ENCODE data around the gene RAMP3. TPM values are rescaled to one million over a fixed set of nuclear protein-coding genes. Genes with fewer than 3 reads are reported as not detected.

Gene RAMP3
- polyA plus RNA-seq, 2 of the 4 experiments (the other 2 are of a cell fraction) = not detected

DNA sequence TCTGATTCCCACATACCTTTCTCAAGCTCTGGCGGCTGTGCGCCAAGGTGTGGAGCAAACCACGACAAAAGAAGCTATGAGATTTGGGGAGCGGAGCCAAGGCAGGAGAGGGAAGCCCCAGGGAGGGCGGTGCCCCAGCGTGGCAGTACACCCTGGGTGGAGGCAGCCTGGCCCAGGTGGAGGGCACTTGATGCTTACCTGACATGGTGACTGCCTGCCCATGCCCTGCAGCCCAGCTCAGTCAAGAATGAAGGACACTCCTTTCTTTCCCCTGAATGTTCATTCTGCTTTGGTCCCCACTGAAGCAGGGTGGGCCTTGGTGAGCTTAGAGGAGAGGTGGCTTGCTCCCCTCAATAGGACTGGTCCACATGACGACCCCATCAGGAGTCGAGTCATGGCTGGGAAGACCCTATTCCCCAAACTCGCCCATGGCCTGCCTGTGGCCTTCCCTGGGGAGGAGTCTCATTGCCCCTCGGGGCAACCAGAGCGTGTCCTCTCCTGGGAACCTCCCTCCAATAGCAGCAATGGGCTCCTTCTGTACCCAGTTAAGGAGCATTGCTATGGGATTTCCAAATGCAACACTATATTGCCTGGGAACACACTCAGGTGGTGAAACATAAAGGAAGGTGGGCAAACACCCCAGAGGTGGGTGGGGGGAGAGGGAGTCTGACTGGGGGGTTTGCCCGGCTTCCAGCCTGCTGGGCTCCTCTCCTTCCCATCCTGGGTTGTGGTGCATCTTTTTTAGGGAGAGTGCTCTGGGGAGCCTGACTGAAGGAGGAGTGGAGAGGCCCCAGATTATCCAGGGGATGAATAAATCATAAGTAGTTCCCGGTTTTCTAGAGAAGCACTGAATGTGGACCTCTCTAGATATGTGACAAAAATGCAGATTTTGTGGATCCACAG, 22.7 kb downstream of the RAMP3 start:
- TF ChIP-seq, protein P1, sequence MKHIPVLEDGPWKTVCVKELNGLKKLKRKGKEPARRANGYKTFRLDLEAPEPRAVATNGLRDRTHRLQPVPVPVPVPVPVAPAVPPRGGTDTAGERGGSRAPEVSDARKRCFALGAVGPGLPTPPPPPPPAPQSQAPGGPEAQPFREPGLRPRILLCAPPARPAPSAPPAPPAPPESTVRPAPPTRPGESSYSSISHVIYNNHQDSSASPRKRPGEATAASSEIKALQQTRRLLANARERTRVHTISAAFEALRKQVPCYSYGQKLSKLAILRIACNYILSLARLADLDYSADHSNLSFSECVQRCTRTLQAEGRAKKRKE (CRISPR knock-in tag; IDR thresholded peaks at IDR 0.05; ENCODE audit: low read depth) = no peak
- no peak for TF ChIP-seq HOXB5 (CRISPR knock-in tag; IDR thresholded peaks at IDR 0.05)
- TF ChIP-seq, protein P2, sequence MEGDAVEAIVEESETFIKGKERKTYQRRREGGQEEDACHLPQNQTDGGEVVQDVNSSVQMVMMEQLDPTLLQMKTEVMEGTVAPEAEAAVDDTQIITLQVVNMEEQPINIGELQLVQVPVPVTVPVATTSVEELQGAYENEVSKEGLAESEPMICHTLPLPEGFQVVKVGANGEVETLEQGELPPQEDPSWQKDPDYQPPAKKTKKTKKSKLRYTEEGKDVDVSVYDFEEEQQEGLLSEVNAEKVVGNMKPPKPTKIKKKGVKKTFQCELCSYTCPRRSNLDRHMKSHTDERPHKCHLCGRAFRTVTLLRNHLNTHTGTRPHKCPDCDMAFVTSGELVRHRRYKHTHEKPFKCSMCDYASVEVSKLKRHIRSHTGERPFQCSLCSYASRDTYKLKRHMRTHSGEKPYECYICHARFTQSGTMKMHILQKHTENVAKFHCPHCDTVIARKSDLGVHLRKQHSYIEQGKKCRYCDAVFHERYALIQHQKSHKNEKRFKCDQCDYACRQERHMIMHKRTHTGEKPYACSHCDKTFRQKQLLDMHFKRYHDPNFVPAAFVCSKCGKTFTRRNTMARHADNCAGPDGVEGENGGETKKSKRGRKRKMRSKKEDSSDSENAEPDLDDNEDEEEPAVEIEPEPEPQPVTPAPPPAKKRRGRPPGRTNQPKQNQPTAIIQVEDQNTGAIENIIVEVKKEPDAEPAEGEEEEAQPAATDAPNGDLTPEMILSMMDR (IDR thresholded peaks at IDR 0.05) = no peak
- TF ChIP-seq FOSL2 (IDR thresholded peaks at IDR 0.05) = no peak
- TF ChIP-seq FOSL2 (CRISPR knock-in tag; IDR thresholded peaks at IDR 0.05) = no peak
- TF ChIP-seq CHD2 (IDR thresholded peaks at IDR 0.05; ENCODE audit: low read length, partially characterized antibody) = no peak
- TF ChIP-seq, protein P3, sequence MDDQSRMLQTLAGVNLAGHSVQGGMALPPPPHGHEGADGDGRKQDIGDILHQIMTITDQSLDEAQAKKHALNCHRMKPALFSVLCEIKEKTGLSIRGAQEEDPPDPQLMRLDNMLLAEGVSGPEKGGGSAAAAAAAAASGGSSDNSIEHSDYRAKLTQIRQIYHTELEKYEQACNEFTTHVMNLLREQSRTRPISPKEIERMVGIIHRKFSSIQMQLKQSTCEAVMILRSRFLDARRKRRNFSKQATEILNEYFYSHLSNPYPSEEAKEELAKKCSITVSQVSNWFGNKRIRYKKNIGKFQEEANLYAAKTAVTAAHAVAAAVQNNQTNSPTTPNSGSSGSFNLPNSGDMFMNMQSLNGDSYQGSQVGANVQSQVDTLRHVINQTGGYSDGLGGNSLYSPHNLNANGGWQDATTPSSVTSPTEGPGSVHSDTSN (IDR thresholded peaks at IDR 0.05) = no peak
- TF ChIP-seq, protein P4, sequence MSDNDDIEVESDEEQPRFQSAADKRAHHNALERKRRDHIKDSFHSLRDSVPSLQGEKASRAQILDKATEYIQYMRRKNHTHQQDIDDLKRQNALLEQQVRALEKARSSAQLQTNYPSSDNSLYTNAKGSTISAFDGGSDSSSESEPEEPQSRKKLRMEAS (IDR thresholded peaks at IDR 0.05) = no peak
- CTCF ChIA-PET = interaction anchor here (0.8 to 1.1 kb wide), 3 partner anchors 26 to 115 kb away, joined by 3 to 4 read pairs (median 3); no protein-coding TSS in a partner anchor
- no peak overlapping the region for H3K4me2 ChIP-seq
- H3K9me3 ChIP-seq = no peaks in the 10 kb centered on the region
- no peaks in the 10 kb centered on the region for H3K4me1 ChIP-seq
- WGBS (ENCODE audit: missing lambda C conversion rate) = 16% methylated on average over 13 of the region's 13 CpGs
- POLR2A ChIA-PET = no interaction called here
- H3K4me3 ChIP-seq = no peak overlapping the region
- DNase-seq (ENCODE audit: low read depth in 1 of 2, low spot score in 1 of 2) (no peak), ATAC-seq (no peak), FAIRE-seq (no peak)
- H3K27ac ChIP-seq = no peak overlapping the region

DNA sequence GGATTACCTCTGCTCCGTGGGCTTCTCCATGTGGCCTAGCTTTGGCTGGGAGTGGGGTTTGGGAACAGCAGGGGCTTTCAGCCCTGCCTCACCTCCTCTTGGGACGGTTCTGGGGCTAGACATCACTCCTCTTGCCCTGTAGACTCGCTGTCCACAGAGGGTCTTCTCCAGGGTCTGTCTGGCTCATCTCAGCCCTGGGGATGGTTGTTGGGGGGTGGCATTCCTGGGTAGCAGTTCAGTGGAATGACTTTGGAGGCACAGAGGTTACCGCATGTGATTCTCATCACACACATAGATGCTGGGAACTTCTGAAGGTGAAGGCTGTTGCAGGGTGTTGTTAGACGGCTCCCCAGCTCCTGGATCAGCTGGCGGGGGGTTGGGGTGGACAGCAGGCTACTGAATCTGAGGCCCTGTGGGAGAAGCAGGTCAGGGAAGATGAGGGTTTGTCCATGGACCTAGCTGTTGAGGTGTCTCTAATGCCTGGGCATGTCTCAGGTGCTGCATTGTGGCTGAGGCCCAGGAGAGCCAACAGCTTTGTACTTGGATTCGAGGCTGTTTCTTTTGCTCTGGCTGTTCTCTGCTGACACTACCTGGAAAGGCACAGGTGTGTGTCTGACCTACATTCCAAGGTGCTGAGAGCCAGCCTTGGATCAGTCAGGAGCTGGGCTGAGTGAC, 23.8 kb downstream of the RAMP3 start:
- FAIRE-seq = no peak
- POLR2A ChIA-PET = no interaction called here
- H3K9me3 ChIP-seq = no peaks in the 10 kb centered on the region
- no peak overlapping the region for H3K4me2 ChIP-seq
- DNase-seq (ENCODE audit: low read depth in 1 of 2, low spot score in 1 of 2) = no peak
- no peaks in the 10 kb centered on the region for H3K4me1 ChIP-seq
- H3K4me3 ChIP-seq = no peak overlapping the region
- CTCF ChIA-PET = interaction anchor here (0.6 to 1.2 kb wide), 3 partner anchors 23 to 673 kb away, joined by 3 read pairs; no protein-coding TSS in a partner anchor
- TF ChIP-seq CEBPB (IDR thresholded peaks at IDR 0.05) = no peak
- TF ChIP-seq GATA3 (IDR thresholded peaks at IDR 0.05; ENCODE audit: borderline replicate concordance) = no peak
- TF ChIP-seq RAD21 (conservative IDR thresholded peaks at IDR 0.05 in 1 of 2, IDR thresholded peaks at IDR 0.05 in 1 of 2) = no peak
- TF ChIP-seq PHF8 (IDR thresholded peaks at IDR 0.05; ENCODE audit: borderline replicate concordance, low read depth) = no peak
- no peak for TF ChIP-seq MYC (IDR thresholded peaks at IDR 0.05; ENCODE audit: borderline replicate concordance, low read length)
- TF ChIP-seq BHLHE40 (IDR thresholded peaks at IDR 0.05; ENCODE audit: low read depth, low read length) = no peak
- TF ChIP-seq HOXB5 (CRISPR knock-in tag; IDR thresholded peaks at IDR 0.05) = no peak
- no peak for TF ChIP-seq RCOR1 (IDR thresholded peaks at IDR 0.05; ENCODE audit: low read depth, low read length)
- TF ChIP-seq CBX8 (IDR thresholded peaks at IDR 0.05) = no peak
- no peak for TF ChIP-seq KDM5A (IDR thresholded peaks at IDR 0.05)
- TF ChIP-seq, protein P3 (IDR thresholded peaks at IDR 0.05) = no peak
- TF ChIP-seq, protein P5, sequence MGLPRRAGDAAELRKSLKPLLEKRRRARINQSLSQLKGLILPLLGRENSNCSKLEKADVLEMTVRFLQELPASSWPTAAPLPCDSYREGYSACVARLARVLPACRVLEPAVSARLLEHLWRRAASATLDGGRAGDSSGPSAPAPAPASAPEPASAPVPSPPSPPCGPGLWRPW (IDR thresholded peaks at IDR 0.05) = no peak
- no peak for TF ChIP-seq NR3C1 (IDR thresholded peaks at IDR 0.05)
- no peak for TF ChIP-seq ESRRA (IDR thresholded peaks at IDR 0.05; ENCODE audit: borderline replicate concordance, low read length)
- no peak for TF ChIP-seq ZC3H11A (IDR thresholded peaks at IDR 0.05)
- TF ChIP-seq ZNF302 (CRISPR knock-in tag; IDR thresholded peaks at IDR 0.05) = no peak
- ATAC-seq = no peak
- WGBS (ENCODE audit: missing lambda C conversion rate) = 35% methylated on average over 6 of the region's 7 CpGs
- no peak overlapping the region for H3K27ac ChIP-seq

All from A549 (cell line).